Fibroblast of mammary gland (primary cell): Measurements from ENCODE around the gene PIP5KL1.
A peak's percentile ranks its signal among the peaks of the same experiment; 100 is the strongest.

ENCODE experiments used
- DNase-seq: peaks from one replicate; pipeline ENCODE4 v3.0.0-alpha.2; 2010; ENCODE audit warnings: low read depth
- H3K4me3 ChIP-seq: 2 replicates; pipeline ENCODE4 v1.5.1; 2011; ENCODE audit warnings: low read depth, mild to moderate bottlenecking, low read length, moderate library complexity; ENCODE audit not compliant: control insufficient read depth
- CTCF ChIP-seq: conservative IDR thresholded peaks from 2 replicates; pipeline ENCODE4 v1.5.1; 2011; ENCODE audit warnings: low read depth, low read length, inconsistent platforms; ENCODE audit not compliant: control insufficient read depth, insufficient read depth

PIP5KL1 gene

GRCh38 chr9:127931092-127931881, 710 bp upstream of the PIP5KL1 start:
- H3K4me3 ChIP-seq = peak overlapping the region; percentile 55
- TF ChIP-seq CTCF = no peak
- peak; percentile 86 for DNase-seq

- DNase-seq = no peak
- no peak for TF ChIP-seq CTCF
- H3K4me3 ChIP-seq = no peak overlapping the region
These were observed 975 bp downstream of the PIP5KL1 start for GRCh38 chr9:127929625-127929979.

- H3K4me3 ChIP-seq = no peak overlapping the region
- DNase-seq = no peak
- TF ChIP-seq CTCF = no peak
These were observed 1.6 kb downstream of the PIP5KL1 start for GRCh38 chr9:127928676-127929624.

GRCh38 chr9:127927988-127928675, 2.4 kb downstream of the PIP5KL1 start:
- no peak overlapping the region for H3K4me3 ChIP-seq
- no peak for DNase-seq
- no peak for TF ChIP-seq CTCF

- peak overlapping the region; percentile 3 for H3K4me3 ChIP-seq
- DNase-seq = no peak
- TF ChIP-seq CTCF = no peak
These were observed 3.2 kb downstream of the PIP5KL1 start for GRCh38 chr9:127927201-127927987.

- DNase-seq = no peak
- no peak for TF ChIP-seq CTCF
- H3K4me3 ChIP-seq = peak overlapping the region; percentile 3
These were observed 3.7 kb downstream of the PIP5KL1 start for GRCh38 chr9:127926906-127927200.
